HG03558 (cell line): ENCODE measurements around the gene LIPT2.

ENCODE experiments used
- ATAC-seq: cut with Tn5 transposase; IDR thresholded peaks from one replicate; pipeline ENCODE4 v1.9.1; 2021; ENCODE audit warnings: moderate number of reproducible peaks; ENCODE audit not compliant: unreplicated experiment; ENCODE audit errors: extremely low read depth

The LIPT2 gene

DNA sequence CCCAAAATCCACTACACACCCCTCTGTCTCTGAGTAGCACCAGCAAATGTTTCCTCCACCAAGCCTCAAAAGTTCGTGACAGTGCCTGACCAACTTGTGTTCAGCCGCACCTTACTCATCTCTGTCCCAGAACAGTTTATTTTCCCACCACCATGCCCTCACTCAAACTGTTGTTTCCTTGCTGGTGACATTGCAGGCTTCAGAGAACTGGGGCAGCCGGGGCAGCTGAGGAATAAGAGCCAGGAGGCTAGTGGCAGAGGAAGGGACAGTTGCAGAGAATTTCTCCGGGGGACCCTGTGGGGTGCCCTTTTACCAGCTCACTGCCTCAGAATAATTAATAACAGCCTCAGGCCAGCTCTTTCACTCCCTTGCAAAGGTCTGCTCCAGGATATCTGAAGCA lies 25.5 kb downstream of the LIPT2 start:
- ATAC-seq: no peak

DNA sequence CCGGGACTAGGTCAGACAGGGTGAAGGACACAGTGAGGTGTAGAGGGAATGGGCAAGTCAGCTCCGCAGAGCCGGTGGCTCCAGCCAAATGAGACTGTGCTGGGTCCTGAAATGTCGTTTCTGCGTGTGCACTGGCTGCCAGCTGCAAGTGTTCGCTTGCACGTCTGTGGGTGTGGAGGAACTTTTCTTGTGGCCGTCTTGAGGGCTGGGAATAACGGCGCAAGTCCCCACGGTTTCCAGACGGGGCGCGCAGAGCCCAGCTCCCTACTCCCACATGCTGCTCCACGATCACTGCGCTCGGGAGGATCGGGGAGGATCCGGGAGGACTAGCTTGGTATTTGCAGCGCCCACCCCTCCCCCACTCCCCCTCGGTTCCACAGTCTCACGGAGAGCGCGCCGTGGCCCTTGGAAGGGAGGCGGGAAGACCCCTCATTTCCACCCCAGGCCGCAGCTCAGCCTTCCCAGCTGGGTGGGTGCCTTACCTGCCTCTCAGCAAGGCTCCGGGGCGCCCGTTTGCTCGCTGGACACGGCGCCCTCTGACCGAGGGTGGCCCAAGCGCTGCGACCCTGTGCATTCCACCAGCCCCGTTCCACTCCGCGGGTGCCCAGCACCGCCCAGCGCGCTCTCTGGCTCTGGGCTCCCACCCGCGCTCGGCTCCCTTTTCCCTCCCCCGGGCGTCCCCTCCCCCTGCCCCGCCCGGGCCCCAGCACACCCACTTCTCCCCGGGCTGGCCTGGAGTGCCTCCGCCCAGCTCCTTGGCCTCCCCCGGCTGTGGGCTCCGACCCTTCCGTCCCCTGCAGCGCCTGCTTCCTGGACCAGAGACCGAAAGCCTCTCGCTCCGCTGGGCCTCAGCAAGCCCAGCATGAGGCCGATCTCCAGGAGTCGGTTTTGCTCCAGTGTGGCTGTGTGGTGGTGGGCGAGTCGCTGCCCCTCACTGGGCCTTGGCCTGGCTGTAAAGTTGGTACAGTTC lies 26.3 kb downstream of the LIPT2 start, which contains the start of gene KCNE3:
Gene KCNE3 (minus strand): TSS at position 634 of the 970 bp plus-strand sequence. CDS start 9,986 bp downstream, outside the sequence.
- no peak for ATAC-seq

GRCh38 chr11:74465291-74465708 lies 28.2 kb downstream of the LIPT2 start:
- no peak for ATAC-seq

- ATAC-seq: no peak
These were observed 28.8 kb downstream of the LIPT2 start for GRCh38 chr11:74464746-74465145.

- ATAC-seq: no peak
These were observed 30.3 kb downstream of the LIPT2 start for GRCh38 chr11:74463216-74463615.

DNA sequence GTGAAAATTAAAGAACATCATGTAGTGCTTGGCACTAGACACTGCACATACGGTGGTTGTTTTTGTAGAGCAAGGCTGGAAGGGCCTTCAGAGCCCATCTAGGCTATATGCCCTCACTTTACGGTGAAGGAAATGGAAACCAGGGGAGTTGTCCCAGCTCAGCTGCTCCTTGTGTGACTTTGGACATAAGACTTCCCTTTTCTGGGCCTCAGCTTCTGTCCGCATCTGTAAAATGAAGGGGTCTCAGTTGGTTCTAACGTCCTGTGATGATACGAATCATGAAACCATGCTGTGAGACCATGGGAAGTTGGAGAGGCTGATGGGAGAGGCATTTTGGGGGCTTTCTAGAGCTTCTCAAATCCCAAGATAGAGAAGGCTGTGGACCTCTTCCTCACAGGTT lies 30.9 kb downstream of the LIPT2 start:
- ATAC-seq: no peak

DNA sequence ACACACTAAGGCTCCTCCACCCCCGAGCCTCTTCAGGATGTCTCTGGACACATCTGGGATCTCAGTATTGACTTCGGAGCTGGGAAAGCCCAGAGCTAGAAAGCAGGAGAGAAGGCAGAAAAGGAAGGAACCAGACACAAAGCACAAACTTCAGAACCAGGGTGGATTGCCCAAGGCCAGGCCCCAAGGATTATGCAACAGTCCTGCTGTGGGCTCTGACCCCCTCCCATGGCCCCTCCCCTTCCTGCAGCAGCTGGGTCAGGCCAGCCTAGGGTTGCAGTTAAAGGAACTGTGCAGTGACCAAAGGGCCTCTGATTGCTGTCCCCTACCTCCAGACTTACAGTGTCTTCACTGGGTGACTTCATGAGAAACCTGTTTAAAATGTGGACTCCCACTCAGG lies 31.5 kb downstream of the LIPT2 start:
- no peak for ATAC-seq

DNA sequence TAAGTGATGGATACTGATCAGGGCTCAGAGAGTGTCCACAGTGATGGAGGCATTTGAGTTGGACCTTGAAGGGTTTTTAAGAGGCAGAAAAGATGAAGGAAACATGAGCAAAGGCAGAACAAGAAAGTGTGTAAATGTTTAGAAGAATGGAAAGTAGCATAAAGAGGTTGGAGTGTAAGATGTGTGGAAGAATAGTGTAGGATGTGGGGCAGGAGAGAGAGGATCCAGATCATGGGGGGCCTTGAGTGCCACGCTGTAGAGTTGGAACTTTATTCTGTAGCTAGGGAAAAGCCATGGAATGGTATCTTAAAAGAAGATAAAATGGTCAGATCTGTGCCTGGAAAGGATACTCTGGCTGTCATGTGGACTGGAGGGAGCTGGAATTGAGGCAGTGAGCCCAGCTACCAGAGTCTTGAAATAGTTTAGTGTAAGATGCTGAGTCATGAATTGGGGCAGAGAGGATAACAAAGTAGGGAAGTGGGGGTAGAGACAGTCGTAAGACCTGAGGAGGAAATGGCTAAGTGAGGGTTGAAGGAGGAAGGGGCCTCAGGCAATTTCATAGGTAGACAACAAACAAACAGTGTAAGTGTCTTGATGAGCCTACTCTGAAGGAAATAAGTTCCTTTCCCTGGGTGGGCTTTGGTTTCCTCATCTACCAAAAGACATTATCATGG lies 32.9 kb downstream of the LIPT2 start:
- no peak for ATAC-seq

DNA sequence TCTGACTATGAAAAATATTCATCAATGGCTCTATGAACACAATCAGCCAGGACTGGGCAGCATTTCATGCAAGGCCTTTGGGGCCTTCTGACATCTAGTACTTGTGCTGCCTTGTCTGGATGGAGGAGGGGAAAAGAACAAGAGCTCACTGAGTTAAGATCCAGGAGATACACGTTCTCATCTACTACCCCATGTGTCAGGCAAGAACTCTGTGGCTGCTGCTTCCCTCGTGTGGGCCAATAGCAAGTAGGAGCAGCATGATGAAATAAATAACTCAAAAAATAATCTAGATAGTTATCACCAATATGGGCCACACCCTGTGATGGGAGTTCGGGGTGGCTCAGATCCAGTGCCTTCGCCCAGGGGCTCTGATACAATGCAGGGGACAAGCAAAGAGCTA lies 33.5 kb downstream of the LIPT2 start:
- no peak for ATAC-seq

- ATAC-seq: no peak
These were observed 33.9 kb downstream of the LIPT2 start for GRCh38 chr11:74459584-74459983.

- ATAC-seq: no peak
These were observed 36.2 kb downstream of the LIPT2 start for GRCh38 chr11:74457356-74457755.

DNA sequence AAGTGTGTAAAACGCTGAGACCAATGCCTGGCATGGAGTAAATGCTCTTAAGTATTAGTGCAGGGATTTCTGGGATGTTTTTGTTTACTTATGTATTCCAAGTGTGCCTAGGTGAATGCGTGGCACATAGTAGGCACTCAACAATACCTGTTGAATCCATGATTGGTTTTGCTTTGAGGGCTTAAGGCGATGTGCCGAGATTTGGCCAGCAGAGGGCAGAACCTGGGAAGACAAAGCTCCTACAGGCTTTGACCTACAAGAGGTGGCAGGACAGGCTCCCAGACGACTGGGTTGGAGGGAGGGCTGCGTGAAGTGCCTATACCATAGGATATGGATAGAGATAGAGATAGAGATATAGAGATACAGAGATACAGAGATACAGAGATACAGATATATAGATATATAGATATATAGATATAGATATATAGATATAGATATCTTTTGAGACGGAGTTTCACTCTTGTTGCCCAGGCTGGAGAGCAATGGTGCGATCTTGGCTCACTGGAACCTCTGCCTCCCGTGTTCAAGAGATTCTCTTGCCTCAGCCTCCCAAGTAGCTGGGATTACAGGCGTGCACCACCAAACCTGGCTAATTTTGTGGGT lies 40.0 kb downstream of the LIPT2 start:
- ATAC-seq: no peak

DNA sequence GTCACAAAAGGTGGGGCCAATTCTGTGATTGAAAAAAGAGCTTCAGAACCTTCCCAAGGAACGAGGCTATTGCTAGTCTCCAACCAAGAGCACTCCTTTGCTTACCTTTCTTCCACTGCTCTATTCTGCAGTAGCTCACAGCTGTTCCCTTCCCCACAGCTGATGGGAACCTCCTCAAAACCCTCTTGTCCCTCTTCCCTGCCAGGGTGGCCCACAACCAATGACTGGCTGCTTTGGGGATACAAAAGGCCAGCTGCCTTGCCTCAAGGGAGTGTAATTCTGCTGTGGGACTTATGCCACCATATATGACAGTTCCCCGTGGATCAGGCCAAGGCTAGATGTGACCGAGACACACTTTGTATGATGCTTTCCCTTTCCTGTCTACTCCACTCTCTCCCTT lies 41.2 kb downstream of the LIPT2 start:
- ATAC-seq: no peak

DNA sequence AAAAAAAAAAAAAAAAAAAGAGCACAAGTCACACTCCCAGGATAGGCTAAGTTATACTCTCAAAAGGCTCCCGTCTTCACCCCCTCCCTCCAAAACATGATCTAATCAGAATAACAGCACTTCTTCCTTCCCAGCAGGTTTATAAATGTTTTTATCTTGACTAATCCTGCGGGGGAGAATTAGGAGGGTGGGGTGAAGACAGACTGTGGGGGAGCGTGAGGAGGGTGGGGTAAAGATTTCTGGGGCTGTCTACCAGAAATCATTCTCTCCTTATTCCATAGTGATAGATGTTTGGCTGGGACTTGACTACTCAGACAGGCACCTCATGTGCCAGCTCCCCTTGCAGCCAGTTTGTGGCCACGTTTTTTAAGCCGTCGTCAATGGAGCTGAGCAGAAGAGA lies 43.2 kb downstream of the LIPT2 start:
- ATAC-seq: no peak

- ATAC-seq: no peak
These were observed 44.1 kb downstream of the LIPT2 start for GRCh38 chr11:74449369-74449931.

- no peak for ATAC-seq
These were observed 45.8 kb downstream of the LIPT2 start for GRCh38 chr11:74447720-74448119.

DNA sequence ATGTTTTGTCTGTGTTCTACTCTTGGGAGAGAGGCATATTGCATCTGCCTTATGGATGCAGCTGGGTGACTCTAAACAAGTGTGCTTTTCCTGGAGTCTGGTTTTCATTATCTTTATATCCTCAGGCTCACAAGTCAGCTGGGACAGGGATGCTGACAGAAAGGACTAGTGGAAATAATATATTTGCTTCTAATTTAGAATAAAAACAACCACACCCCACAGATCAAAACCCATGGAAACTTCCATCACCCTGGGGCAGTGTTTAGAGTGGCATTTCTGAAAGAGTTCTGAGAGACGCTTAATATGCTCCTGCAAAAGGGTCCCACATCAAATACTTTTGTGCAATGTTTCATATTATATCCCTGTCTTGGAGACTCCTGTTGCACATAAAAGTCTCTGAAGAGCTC lies 47.0 kb downstream of the LIPT2 start:
- no peak for ATAC-seq

- ATAC-seq: no peak
These were observed 49.2 kb downstream of the LIPT2 start for GRCh38 chr11:74444173-74444826.

DNA sequence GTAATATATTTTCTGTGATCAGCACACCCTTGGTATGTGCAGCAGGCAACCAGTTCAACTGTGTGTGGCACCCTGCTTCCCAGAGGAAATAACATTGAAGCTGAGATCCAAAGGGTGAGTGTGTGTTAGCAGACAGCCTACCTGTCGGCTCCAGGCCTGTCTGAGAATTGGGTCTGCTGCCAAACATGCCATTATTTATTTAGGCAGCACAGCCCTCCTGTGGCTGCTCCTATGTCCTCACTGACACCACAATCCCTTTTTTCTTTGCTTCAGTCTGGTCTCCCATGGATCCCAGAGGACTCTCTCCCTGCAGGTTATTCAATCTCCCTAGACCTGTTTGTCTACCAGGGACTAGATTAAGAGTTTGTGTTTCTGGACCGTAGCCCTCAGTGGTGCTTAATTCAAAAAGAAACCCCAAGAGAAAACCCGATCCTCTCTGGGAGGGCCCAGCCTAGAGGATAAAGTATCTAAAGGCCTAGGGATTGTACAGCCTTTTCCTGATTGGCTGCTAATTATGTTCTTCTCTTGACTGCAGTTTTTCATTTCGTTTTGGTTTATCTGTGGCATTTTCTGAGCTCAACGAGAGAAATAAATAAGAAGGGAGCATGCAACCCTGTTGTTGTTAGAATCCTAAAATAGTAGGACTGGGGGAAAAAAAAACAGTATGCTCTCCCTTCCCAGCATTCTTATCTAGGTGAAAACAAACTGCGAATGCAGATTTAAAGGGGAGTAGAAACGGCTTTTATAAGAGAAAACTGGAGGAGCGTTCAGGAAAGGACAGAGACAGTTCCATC lies 50.3 kb downstream of the LIPT2 start:
- ATAC-seq: no peak
